SK-N-MC (cell line): Measurements from ENCODE around the gene PLEKHM3.

Experiments
- EZH2 ChIP-seq: fragments of 200-600 bp; sonication (generic); IDR thresholded peaks from one replicate; pipeline ENCODE4 v1.6.1; 2017; ENCODE audit warnings: antibody characterized with exemption
- POLR2AphosphoS5 ChIP-seq: IDR thresholded peaks from 2 replicates; pipeline ENCODE4 v1.6.1; 2012; ENCODE audit warnings: mild to moderate bottlenecking, low read depth, low read length, borderline replicate concordance

DNA sequence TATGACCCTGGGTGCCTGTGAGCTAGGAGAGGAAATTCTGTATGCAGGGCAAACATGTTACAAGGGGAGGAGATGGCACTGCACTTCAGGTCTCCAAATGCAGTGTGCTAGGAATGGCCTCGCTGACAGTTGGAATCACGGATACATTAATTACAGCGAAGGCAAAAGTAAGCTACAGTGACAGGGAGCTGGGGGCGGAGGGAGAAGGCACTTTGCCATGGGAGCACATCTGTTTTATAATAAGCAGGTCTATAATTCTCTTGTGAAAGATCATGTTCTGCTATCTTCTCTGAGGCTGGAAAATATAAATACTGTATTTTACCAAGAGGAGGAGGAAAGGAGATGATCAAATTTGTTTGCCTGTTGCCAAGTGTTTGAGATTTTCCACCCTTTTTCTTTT, 199.3 kb downstream of the PLEKHM3 start:
- TF ChIP-seq EZH2 (no peak), POLR2AphosphoS5 (no peak)
